Upper lobe of left lung (tissue), 4 donors: ENCODE data around the gene TSNAX.

Experiments used
- CTCF ChIP-seq, 6 experiments: fragments of 450-650 bp in 4 of 6; fragments of 200-600 bp in 2 of 6; sonication (generic) in 2 of 6; IDR thresholded peaks; one replicate each; pipeline ENCODE4 v1.5.1; 2016 to 2019; ENCODE audit warnings: antibody characterized with exemption in 6 of 6
- EP300 ChIP-seq, 4 donors: sonication (generic); formaldehyde crosslinking; IDR thresholded peaks; one replicate each; pipeline ENCODE4 v1.5.1; 2017; ENCODE audit warnings: antibody characterized with exemption in 4 of 4, control low read depth in 2 of 4
- POLR2A ChIP-seq, 4 donors: fragments of 450-650 bp; IDR thresholded peaks; one replicate each; pipeline ENCODE4 v1.5.1; 2016 to 2017; ENCODE audit warnings: antibody characterized with exemption in 4 of 4, mild to moderate bottlenecking in 2 of 4
- POLR2AphosphoS5 ChIP-seq, 2 donors: sonication (generic); formaldehyde crosslinking; IDR thresholded peaks; one replicate each; pipeline ENCODE4 v1.5.1; 2017; ENCODE audit warnings: antibody characterized with exemption in 2 of 2

GRCh38 chr1:231534703-231535159, 6.3 kb downstream of the TSNAX start:
- no peak for TF ChIP-seq POLR2A (IDR thresholded peaks at IDR 0.05)
- no peak for TF ChIP-seq CTCF (IDR thresholded peaks at IDR 0.05)
- TF ChIP-seq POLR2AphosphoS5 (IDR thresholded peaks at IDR 0.05), result no peak
- no peak for TF ChIP-seq EP300 (IDR thresholded peaks at IDR 0.05)
